Measurements from ENCODE around the gene RTRAF.

DNA sequence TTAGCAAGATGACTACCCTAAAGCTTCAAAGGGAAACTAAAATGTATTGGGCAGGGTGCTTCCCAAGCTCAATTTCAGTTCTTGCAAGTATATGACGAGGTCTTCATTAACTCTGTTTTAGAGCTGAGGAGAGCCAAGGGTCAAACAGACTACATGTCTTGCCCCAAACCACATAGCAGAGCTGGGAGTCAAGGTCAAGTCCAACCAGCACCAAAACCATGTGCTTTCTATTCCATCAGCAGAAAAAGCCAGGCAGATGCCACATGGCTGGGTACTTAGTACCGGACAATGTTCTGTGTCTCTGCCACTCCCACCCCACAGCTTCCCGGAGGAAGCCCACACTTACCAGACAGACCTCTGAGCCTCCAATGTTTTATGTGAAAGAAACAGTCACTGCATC, 61.9 kb downstream of the RTRAF start:
- TF ChIP-seq, protein P1, sequence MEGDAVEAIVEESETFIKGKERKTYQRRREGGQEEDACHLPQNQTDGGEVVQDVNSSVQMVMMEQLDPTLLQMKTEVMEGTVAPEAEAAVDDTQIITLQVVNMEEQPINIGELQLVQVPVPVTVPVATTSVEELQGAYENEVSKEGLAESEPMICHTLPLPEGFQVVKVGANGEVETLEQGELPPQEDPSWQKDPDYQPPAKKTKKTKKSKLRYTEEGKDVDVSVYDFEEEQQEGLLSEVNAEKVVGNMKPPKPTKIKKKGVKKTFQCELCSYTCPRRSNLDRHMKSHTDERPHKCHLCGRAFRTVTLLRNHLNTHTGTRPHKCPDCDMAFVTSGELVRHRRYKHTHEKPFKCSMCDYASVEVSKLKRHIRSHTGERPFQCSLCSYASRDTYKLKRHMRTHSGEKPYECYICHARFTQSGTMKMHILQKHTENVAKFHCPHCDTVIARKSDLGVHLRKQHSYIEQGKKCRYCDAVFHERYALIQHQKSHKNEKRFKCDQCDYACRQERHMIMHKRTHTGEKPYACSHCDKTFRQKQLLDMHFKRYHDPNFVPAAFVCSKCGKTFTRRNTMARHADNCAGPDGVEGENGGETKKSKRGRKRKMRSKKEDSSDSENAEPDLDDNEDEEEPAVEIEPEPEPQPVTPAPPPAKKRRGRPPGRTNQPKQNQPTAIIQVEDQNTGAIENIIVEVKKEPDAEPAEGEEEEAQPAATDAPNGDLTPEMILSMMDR (conservative IDR thresholded peaks at IDR 0.05; ENCODE audit: low read depth in 2 of 2): no peak
- TF ChIP-seq JUNB (IDR thresholded peaks at IDR 0.05; ENCODE audit: unreplicated experiment) (no peak), POLR2AphosphoS5 (IDR thresholded peaks at IDR 0.05; ENCODE audit: low read depth) (no peak), EZH2phosphoT487 (IDR thresholded peaks at IDR 0.05; ENCODE audit: unreplicated experiment) (no peak), EZH2 (IDR thresholded peaks at IDR 0.05; ENCODE audit: low read depth, unreplicated experiment) (no peak), CREB1 (CRISPR knock-in tag; IDR thresholded peaks at IDR 0.05; ENCODE audit: low read depth) (no peak), STAT1 (IDR thresholded peaks at IDR 0.05; ENCODE audit: unreplicated experiment) (no peak), ZNF114 (CRISPR knock-in tag; IDR thresholded peaks at IDR 0.05) (no peak)
- TF ChIP-seq, protein P2, sequence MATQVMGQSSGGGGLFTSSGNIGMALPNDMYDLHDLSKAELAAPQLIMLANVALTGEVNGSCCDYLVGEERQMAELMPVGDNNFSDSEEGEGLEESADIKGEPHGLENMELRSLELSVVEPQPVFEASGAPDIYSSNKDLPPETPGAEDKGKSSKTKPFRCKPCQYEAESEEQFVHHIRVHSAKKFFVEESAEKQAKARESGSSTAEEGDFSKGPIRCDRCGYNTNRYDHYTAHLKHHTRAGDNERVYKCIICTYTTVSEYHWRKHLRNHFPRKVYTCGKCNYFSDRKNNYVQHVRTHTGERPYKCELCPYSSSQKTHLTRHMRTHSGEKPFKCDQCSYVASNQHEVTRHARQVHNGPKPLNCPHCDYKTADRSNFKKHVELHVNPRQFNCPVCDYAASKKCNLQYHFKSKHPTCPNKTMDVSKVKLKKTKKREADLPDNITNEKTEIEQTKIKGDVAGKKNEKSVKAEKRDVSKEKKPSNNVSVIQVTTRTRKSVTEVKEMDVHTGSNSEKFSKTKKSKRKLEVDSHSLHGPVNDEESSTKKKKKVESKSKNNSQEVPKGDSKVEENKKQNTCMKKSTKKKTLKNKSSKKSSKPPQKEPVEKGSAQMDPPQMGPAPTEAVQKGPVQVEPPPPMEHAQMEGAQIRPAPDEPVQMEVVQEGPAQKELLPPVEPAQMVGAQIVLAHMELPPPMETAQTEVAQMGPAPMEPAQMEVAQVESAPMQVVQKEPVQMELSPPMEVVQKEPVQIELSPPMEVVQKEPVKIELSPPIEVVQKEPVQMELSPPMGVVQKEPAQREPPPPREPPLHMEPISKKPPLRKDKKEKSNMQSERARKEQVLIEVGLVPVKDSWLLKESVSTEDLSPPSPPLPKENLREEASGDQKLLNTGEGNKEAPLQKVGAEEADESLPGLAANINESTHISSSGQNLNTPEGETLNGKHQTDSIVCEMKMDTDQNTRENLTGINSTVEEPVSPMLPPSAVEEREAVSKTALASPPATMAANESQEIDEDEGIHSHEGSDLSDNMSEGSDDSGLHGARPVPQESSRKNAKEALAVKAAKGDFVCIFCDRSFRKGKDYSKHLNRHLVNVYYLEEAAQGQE (IDR thresholded peaks at IDR 0.05; ENCODE audit: unreplicated experiment): no peak
- TF ChIP-seq, protein P3, sequence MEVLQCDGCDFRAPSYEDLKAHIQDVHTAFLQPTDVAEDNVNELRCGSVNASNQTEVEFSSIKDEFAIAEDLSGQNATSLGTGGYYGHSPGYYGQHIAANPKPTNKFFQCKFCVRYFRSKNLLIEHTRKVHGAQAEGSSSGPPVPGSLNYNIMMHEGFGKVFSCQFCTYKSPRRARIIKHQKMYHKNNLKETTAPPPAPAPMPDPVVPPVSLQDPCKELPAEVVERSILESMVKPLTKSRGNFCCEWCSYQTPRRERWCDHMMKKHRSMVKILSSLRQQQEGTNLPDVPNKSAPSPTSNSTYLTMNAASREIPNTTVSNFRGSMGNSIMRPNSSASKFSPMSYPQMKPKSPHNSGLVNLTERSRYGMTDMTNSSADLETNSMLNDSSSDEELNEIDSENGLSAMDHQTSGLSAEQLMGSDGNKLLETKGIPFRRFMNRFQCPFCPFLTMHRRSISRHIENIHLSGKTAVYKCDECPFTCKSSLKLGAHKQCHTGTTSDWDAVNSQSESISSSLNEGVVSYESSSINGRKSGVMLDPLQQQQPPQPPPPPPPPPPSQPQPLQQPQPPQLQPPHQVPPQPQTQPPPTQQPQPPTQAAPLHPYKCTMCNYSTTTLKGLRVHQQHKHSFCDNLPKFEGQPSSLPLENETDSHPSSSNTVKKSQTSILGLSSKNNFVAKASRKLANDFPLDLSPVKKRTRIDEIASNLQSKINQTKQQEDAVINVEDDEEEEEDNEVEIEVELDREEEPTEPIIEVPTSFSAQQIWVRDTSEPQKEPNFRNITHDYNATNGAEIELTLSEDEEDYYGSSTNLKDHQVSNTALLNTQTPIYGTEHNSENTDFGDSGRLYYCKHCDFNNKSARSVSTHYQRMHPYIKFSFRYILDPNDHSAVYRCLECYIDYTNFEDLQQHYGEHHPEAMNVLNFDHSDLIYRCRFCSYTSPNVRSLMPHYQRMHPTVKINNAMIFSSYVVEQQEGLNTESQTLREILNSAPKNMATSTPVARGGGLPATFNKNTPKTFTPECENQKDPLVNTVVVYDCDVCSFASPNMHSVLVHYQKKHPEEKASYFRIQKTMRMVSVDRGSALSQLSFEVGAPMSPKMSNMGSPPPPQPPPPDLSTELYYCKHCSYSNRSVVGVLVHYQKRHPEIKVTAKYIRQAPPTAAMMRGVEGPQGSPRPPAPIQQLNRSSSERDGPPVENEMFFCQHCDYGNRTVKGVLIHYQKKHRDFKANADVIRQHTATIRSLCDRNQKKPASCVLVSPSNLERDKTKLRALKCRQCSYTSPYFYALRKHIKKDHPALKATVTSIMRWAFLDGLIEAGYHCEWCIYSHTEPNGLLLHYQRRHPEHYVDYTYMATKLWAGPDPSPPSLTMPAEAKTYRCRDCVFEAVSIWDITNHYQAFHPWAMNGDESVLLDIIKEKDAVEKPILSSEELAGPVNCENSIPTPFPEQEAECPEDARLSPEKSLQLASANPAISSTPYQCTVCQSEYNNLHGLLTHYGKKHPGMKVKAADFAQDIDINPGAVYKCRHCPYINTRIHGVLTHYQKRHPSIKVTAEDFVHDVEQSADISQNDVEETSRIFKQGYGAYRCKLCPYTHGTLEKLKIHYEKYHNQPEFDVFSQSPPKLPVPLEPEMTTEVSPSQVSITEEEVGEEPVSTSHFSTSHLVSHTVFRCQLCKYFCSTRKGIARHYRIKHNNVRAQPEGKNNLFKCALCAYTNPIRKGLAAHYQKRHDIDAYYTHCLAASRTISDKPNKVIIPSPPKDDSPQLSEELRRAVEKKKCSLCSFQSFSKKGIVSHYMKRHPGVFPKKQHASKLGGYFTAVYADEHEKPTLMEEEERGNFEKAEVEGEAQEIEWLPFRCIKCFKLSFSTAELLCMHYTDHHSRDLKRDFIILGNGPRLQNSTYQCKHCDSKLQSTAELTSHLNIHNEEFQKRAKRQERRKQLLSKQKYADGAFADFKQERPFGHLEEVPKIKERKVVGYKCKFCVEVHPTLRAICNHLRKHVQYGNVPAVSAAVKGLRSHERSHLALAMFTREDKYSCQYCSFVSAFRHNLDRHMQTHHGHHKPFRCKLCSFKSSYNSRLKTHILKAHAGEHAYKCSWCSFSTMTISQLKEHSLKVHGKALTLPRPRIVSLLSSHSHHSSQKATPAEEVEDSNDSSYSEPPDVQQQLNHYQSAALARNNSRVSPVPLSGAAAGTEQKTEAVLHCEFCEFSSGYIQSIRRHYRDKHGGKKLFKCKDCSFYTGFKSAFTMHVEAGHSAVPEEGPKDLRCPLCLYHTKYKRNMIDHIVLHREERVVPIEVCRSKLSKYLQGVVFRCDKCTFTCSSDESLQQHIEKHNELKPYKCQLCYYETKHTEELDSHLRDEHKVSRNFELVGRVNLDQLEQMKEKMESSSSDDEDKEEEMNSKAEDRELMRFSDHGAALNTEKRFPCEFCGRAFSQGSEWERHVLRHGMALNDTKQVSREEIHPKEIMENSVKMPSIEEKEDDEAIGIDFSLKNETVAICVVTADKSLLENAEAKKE (CRISPR knock-in tag; IDR thresholded peaks at IDR 0.05): no peak
- TF ChIP-seq, protein P4, sequence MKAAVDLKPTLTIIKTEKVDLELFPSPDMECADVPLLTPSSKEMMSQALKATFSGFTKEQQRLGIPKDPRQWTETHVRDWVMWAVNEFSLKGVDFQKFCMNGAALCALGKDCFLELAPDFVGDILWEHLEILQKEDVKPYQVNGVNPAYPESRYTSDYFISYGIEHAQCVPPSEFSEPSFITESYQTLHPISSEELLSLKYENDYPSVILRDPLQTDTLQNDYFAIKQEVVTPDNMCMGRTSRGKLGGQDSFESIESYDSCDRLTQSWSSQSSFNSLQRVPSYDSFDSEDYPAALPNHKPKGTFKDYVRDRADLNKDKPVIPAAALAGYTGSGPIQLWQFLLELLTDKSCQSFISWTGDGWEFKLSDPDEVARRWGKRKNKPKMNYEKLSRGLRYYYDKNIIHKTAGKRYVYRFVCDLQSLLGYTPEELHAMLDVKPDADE (IDR thresholded peaks at IDR 0.05): no peak
